NCI-H526 (cell line): ENCODE data around the gene CASR.

Experiments used
- DNase-seq, 2 experiments: peaks; one replicate each; lab custom pipeline; 2025; lab: John Stamatoyannopoulos, UW

CASR gene

GRCh38 chr3:122215592-122216298 lies 32.3 kb downstream of the CASR start:
- no peak for DNase-seq

GRCh38 chr3:122217901-122218300 lies 34.4 kb downstream of the CASR start:
- DNase-seq = no peak

GRCh38 chr3:122219242-122219872 lies 35.9 kb downstream of the CASR start:
- no peak for DNase-seq

GRCh38 chr3:122227036-122227781 lies 43.7 kb downstream of the CASR start:
- DNase-seq = no peak

GRCh38 chr3:122230174-122230573 lies 46.7 kb downstream of the CASR start:
- DNase-seq = no peak

- DNase-seq = no peak
These were observed 48.1 kb downstream of the CASR start for GRCh38 chr3:122231465-122232157.

- DNase-seq = no peak
These were observed 49.0 kb downstream of the CASR start for GRCh38 chr3:122232485-122232884.

- no peak for DNase-seq
These were observed 49.9 kb downstream of the CASR start for GRCh38 chr3:122233101-122233952.

GRCh38 chr3:122234117-122234516 lies 50.6 kb downstream of the CASR start:
- no peak for DNase-seq

GRCh38 chr3:122235147-122235546 lies 51.7 kb downstream of the CASR start:
- DNase-seq = no peak

- no peak for DNase-seq
These were observed 55.6 kb downstream of the CASR start for GRCh38 chr3:122239112-122239511.

GRCh38 chr3:122245513-122246174 lies 62.2 kb downstream of the CASR start:
- DNase-seq = no peak

GRCh38 chr3:122246199-122246598 lies 62.7 kb downstream of the CASR start:
- DNase-seq = no peak

GRCh38 chr3:122247087-122247824 lies 63.8 kb downstream of the CASR start:
- DNase-seq = no peak

GRCh38 chr3:122247825-122248185 lies 64.3 kb downstream of the CASR start:
- DNase-seq = peak; percentile 8 to 18

- no peak for DNase-seq
These were observed 68.0 kb downstream of the CASR start for GRCh38 chr3:122251428-122251827.

- DNase-seq = no peak
These were observed 70.1 kb downstream of the CASR start for GRCh38 chr3:122253581-122253980.

- no peak for DNase-seq
These were observed 72.4 kb downstream of the CASR start for GRCh38 chr3:122255757-122256439.

GRCh38 chr3:122257644-122258364 lies 74.3 kb downstream of the CASR start:
- DNase-seq = no peak
